NCI-H524 treated with DMSO at 0.1 percent for 48 hours (cell line): ENCODE data around the gene GPR3.

Experiments used
- DNase-seq: peaks from one replicate; lab custom pipeline; 2025; lab: John Stamatoyannopoulos, UW

The GPR3 gene

DNA sequence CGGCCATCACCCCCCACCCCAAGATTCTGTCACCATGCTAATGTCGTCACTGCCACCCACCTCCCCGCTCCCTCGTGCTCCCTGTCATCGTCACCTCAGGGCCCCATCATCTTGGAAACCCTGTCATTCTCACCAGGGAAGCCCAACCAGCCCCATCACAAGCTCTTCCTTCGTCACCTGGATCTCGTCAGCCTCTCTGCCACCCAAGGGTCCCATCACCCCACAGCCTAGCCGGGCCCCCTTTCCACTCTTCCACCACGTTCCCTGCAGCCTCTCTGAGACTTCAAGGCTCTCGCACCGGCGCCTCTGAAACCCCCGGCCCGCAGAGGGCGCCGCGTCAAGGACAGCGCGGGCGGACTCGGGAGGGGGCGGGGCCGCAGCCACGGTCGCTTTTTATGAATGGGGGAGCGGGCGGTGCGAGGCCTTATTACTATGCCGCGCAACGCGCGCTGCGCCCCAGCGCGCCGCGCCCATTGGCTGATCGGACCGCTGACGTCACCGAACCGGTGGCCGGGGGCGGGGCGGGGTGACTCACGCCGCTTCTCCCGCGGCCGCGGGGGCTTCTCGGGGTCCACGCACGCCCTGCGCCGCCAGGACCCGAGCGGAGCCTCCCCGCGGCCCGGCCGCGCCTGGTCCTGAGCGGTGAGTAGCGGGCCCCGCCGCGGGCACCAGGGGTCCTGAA lies at the start of gene GPR3:
TSS of gene GPR3 (plus strand) at position 527 of the 682 bp plus-strand sequence. CDS start 1,177 bp downstream, outside the sequence.
- peak; percentile 49 for DNase-seq

- DNase-seq, result no peak
These were observed 49.4 kb upstream of the GPR3 start for GRCh38 chr1:27342778-27343638.

GRCh38 chr1:27343639-27344025 lies 48.8 kb upstream of the GPR3 start:
- DNase-seq, result no peak

DNA sequence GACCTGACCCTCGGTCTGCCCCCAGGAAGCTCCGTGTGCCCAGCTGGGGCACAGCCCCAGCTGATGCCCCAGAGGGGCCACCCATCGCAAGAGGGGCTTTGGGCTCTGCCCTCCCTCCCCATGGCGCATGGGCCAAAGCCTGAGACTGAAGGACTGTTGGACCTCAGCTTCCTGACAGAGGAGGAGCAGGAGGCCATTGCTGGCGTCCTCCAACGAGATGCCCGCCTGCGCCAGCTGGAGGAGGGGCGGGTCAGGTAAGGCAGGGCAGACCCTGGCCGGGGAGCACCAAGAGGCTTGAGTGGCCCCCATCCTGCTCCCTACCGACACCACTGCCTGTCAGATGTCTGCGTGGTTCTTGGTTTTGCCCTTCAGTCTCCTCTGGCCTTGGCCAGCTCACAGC lies 47.1 kb upstream of the GPR3 start:
- no peak for DNase-seq

DNA sequence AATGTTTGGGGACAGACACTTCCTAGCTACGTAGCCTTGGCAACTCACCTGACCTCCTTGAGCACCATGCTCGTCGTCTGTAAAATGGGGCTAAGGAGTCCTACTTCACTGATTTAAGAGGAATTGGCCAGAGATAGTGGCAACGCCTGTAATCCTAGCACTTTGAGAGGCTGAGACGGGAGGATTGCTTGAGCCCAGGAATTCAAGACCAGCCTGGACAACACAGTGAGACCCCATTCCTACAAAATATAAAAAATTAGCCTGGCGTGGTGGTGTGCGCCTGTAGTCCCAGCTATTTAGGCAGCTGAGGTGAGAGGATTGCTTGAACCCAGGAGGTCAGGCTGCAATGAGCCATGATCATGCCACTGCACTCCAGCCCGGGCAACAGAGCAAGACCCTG lies 46.1 kb upstream of the GPR3 start:
- DNase-seq, result no peak

GRCh38 chr1:27346991-27347624 lies 45.3 kb upstream of the GPR3 start:
- DNase-seq, result no peak

DNA sequence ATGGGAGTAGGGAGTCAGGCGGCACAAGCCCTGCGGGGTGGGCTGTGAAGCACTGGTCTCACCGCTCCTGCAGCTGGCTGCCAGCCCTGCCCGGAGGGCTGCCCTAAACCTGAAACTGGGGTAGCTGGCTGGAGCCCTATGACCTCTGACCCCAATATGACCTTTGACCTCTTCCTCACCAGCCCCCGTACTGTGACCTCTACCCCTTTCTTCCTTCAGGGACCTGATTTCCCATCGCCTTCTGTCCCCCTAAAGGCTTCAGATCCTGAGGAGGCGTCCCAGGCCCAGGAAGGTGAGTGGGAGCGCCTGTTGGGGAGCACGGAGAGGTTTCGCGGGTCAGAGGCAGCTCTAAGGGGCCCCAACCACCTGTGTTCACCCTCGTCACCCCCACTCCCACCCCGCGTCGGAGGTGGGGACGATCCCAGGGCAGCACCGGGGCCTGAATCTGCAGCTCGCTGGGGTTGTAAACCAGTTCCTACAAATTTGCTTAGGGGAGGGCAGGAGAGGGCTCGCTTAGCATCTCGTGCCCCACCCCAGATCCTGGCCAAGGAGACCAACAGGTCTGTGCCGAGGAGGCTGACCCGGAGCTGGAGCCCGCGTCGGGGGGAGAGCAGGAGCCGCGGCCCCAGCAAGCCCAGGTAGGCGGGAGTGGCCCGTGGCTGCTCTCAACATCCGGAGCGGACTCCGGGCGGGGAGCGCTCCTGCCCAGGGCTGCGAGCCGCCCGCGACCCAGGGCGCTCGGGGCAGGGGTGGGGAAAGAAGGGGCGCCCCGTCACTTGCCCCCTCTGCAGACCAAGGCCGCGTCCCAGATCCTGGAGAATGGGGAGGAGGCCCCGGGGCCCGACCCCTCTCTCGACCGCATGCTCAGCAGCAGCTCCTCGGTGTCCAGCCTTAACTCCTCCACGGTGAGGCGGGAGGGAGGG lies 43.3 kb upstream of the GPR3 start:
- DNase-seq, result no peak

GRCh38 chr1:27349784-27350662 lies 42.4 kb upstream of the GPR3 start:
- no peak for DNase-seq

DNA sequence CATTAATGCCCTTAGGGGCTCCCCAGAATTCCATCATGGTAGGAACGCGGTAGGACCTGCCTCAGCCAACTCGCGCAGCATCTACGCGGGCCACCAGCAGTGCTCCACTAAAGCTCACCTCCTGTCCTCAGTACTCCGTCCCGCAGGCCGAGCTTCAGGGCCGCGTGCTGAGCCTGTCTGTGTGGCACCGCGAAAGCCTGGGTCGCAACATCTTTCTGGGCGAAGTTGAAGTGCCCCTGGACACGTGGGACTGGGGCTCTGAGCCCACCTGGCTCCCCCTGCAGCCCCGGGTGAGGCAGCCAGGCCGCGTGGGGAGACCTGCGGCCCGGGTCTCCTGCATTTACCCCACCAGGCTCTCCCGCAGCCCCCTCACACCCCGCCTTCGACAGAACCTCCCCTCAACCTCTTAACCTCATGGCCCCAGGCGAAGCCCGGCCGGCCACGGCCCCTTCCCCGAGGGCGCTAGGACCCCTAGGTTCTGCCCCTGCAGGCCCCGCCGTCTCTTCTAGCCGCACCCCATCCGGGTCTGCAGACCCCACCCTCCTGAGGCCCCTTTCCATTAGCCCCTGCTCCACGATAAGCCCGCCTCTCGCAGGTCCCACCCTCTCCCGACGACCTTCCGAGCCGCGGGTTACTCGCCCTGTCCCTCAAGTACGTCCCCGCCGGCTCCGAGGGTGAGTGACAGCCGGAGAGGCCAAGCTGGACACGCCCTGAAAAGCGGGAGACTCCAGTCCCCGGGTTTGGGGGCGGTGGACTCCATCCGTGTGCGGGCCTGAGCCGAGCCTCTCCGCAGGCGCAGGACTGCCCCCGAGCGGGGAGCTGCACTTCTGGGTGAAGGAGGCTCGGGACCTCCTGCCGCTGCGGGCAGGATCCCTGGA lies 41.5 kb upstream of the GPR3 start:
- no peak for DNase-seq

- DNase-seq, result no peak
These were observed 40.8 kb upstream of the GPR3 start for GRCh38 chr1:27351541-27352107.

- no peak for DNase-seq
These were observed 39.3 kb upstream of the GPR3 start for GRCh38 chr1:27353166-27353565.

GRCh38 chr1:27353629-27354028 lies 38.8 kb upstream of the GPR3 start:
- no peak for DNase-seq

- DNase-seq, result no peak
These were observed 36.7 kb upstream of the GPR3 start for GRCh38 chr1:27355683-27356082.

DNA sequence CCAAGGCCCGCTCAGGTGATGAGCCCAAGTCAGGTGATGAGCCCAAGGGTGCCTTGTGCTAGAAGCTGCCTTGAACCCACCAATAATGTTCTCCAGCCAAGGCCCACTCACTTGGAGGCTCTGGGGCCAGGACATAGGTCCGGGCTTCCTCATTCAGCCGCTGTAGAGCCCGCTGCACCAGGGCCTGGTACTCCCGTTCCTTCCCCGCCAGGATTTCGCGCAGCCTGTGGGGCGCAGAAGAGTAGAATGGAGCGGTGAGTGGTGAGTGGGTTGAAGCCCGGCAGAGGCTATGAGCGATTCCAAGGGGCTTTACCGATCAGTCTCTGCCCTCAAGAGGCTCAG lies 36.2 kb upstream of the GPR3 start:
- DNase-seq, result no peak

- DNase-seq, result no peak
These were observed 35.7 kb upstream of the GPR3 start for GRCh38 chr1:27356619-27357280.

- no peak for DNase-seq
These were observed 35.0 kb upstream of the GPR3 start for GRCh38 chr1:27357281-27358037.

DNA sequence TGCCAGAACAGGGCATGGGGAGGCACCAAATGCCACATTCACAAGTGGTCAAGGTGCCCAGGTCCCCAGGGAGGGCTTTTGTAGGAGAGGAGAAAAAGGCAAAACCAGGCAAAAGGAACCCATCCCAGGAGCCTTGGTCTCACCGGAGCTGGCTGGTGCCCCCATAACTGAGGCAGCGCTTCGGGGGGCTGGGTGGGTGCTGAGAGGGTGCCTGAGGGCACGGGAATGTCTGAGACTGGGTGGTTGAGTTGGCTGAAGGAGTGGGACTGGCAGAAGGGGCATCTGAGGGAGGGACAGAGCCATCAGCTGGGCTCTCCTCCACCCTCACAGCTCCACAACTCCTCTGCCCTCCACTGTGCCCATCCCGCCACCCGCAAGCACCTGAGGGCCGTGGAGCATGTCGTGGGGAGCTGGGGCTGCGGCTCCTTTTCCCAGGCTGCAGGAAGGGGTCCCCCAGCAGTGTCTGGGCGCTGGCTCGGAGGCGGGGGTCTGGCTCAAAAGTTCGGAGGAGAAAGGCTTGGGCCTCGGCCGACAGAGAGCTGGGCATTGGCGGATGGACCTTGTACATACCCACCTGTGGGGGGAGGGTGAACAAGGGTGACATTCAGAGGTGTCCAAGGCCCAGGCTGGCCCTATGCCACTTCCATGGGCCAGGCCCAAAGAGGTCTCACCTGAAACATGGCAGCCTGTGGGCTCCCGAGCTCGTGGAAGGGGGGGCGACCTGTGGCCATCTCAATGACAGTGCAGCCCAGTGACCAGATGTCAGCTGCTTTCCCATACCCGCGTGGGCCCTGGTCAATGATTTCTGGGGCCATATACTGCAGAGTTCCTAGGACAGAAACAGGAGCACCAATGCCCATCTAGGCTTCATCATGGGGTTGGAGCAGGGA lies 34.1 kb upstream of the GPR3 start:
- no peak for DNase-seq
